Measurements from ENCODE around the gene LYG1. TPM values are rescaled to one million over a fixed set of nuclear protein-coding genes. Genes with fewer than 3 reads are reported as not detected.

The LYG1 gene
- total and polyA plus RNA-seq, 9 of the 15 experiments (the other 6 are each of a cell fraction or from before 2014, with no cell fraction given): 0.64 to 2.6 (median 1.2) TPM

DNA sequence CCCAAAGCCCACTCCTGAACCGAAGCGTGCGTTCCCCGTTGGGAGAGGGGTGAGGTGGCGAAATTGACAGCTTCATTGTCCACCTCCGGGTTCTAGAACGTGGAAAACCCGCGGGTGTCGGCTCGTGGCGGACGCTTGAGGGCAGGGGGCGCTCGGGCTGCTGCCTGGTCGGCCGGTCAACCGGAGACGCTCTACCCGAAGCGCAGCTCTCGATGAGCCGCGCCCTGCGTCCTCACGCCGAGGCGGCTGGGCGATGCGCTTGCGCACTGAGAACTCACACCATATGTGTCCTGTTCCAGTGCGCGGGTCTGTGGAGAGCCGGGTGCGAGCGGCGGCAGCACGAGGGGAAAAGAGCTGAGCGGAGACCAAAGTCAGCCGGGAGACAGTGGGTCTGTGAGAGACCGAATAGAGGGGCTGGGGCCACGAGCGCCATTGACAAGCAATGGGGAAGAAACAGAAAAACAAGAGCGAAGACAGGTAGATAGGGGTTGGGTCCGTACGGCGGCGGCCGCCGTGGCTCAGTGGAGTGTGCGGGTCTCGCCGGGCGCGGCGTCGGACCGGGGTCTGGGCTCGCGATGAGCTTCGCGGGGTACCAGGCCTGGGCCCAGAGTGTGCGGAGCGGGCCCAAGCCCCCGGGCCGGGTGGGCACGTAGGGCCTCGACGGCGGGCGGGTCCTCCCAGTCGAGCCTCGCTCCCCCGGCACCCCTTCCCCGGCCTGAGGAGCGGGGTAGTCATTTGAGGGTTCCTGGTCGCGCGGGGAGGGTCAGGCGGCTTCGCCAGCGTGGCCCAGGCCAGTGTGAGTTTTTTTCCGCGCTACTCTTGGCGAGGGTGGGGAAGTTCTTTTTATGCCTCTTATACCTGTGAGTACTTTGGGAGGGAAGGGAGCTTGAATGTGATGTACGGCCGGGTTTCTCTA, 36.4 kb upstream of the LYG1 start, which contains the start of gene EIF5B (continued):
- TF ChIP-seq ZNF75A (CRISPR knock-in tag; IDR thresholded peaks at IDR 0.05) (no peak), NFRKB (IDR thresholded peaks at IDR 0.05; ENCODE audit: low read depth) (no peak), MAFK (IDR thresholded peaks at IDR 0.05; ENCODE audit: low read length) (no peak), ZBED1 (IDR thresholded peaks at IDR 0.05) (no peak), STAT5A (IDR thresholded peaks at IDR 0.05; ENCODE audit: borderline replicate concordance, low read length) (no peak), ZNF165 (CRISPR knock-in tag; IDR thresholded peaks at IDR 0.05; ENCODE audit: borderline replicate concordance) (no peak), ZNF253 (CRISPR knock-in tag; conservative IDR thresholded peaks at IDR 0.05) (no peak), DMBX1 (CRISPR knock-in tag; IDR thresholded peaks at IDR 0.05; ENCODE audit: borderline replicate concordance) (0 out of 2 replicates have a peak, but pooled peaks have one; percentile 23), SETDB1 (IDR thresholded peaks at IDR 0.05; ENCODE audit: low read length) (no peak), NUFIP1 (IDR thresholded peaks at IDR 0.05; ENCODE audit: partially characterized antibody) (no peak), NFXL1 (CRISPR knock-in tag; IDR thresholded peaks at IDR 0.05) (no peak), MCM5 (IDR thresholded peaks at IDR 0.05; ENCODE audit: low read depth) (no peak), HSF4 (CRISPR knock-in tag; IDR thresholded peaks at IDR 0.05; ENCODE audit: borderline replicate concordance) (no peak), BCOR (IDR thresholded peaks at IDR 0.05) (peak; percentile 43; the same call in 1 of the 2 replicates), CBFA2T2 (conservative IDR thresholded peaks at IDR 0.05) (no peak), SIX5 (IDR thresholded peaks at IDR 0.05; ENCODE audit: borderline replicate concordance in 1 of 2, insufficient read depth in 1 of 2, low read depth in 1 of 2, low read length in 2 of 2) (no peak; a peak in 2 of 4 replicates), SP2 (IDR thresholded peaks at IDR 0.05; ENCODE audit: extremely low read depth, low read depth, low read length, poor library complexity, severe bottlenecking) (peak; percentile 91), HMGN3 (IDR thresholded peaks at IDR 0.05; ENCODE audit: borderline replicate concordance, extremely low read depth, insufficient read length, low read depth, low read length) (peak; percentile 83), KLF1 (tag; IDR thresholded peaks at IDR 0.05) (no peak)
- TF ChIP-seq, protein P1, sequence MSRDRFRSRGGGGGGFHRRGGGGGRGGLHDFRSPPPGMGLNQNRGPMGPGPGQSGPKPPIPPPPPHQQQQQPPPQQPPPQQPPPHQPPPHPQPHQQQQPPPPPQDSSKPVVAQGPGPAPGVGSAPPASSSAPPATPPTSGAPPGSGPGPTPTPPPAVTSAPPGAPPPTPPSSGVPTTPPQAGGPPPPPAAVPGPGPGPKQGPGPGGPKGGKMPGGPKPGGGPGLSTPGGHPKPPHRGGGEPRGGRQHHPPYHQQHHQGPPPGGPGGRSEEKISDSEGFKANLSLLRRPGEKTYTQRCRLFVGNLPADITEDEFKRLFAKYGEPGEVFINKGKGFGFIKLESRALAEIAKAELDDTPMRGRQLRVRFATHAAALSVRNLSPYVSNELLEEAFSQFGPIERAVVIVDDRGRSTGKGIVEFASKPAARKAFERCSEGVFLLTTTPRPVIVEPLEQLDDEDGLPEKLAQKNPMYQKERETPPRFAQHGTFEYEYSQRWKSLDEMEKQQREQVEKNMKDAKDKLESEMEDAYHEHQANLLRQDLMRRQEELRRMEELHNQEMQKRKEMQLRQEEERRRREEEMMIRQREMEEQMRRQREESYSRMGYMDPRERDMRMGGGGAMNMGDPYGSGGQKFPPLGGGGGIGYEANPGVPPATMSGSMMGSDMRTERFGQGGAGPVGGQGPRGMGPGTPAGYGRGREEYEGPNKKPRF (IDR thresholded peaks at IDR 0.05; ENCODE audit: low read depth, low read length): no peak
- TF ChIP-seq, protein P2, sequence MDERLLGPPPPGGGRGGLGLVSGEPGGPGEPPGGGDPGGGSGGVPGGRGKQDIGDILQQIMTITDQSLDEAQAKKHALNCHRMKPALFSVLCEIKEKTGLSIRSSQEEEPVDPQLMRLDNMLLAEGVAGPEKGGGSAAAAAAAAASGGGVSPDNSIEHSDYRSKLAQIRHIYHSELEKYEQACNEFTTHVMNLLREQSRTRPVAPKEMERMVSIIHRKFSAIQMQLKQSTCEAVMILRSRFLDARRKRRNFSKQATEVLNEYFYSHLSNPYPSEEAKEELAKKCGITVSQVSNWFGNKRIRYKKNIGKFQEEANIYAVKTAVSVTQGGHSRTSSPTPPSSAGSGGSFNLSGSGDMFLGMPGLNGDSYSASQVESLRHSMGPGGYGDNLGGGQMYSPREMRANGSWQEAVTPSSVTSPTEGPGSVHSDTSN (CRISPR knock-in tag; IDR thresholded peaks at IDR 0.05; ENCODE audit: low read depth): no peak
- TF ChIP-seq, protein P2 (tag; conservative IDR thresholded peaks at IDR 0.05; ENCODE audit: low read depth): no peak
- TF ChIP-seq, protein P3, sequence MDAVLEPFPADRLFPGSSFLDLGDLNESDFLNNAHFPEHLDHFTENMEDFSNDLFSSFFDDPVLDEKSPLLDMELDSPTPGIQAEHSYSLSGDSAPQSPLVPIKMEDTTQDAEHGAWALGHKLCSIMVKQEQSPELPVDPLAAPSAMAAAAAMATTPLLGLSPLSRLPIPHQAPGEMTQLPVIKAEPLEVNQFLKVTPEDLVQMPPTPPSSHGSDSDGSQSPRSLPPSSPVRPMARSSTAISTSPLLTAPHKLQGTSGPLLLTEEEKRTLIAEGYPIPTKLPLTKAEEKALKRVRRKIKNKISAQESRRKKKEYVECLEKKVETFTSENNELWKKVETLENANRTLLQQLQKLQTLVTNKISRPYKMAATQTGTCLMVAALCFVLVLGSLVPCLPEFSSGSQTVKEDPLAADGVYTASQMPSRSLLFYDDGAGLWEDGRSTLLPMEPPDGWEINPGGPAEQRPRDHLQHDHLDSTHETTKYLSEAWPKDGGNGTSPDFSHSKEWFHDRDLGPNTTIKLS (IDR thresholded peaks at IDR 0.05; ENCODE audit: borderline replicate concordance, low read depth): peak; percentile 97; the same call in 1 of the 2 replicates
